ENCODE results near the gene TSPAN9.

Gene TSPAN9

DNA sequence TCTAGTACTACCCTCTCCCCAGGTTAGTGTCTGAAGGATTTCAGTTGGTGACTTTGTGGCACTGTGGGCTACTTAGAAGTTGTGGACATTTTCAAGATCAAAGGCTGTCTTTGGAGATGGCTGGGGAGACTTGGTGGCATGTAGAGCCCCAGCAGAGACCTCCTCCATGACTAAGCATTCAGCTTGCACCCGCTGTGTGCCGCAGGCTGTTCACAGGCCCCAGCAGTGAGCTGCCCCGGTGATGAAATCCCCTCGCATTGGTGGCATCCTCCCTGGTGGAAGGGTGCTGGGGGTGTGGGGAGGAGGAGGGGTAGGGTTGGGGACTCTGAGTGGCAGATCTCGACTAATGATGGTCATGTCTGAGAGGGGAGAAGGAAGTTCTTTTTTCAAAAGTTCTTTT lies 173.9 kb downstream of the TSPAN9 start:
- ATAC-seq (ENCODE audit: low read depth) (no peak), DNase-seq (ENCODE audit: low spot score) (no peak)
- H3K27me3 ChIP-seq (ENCODE audit: insufficient read depth, poor library complexity, severe bottlenecking), result no peaks in the 10 kb centered on the region
- H3K4me3 ChIP-seq (ENCODE audit: severe bottlenecking), result no peak overlapping the region
- no peaks in the 10 kb centered on the region for H3K36me3 ChIP-seq (ENCODE audit: low read depth)
- H3K4me1 ChIP-seq (ENCODE audit: insufficient read depth, poor library complexity, severe bottlenecking), result no peaks in the 10 kb centered on the region
- H3K27ac ChIP-seq (ENCODE audit: poor library complexity, severe bottlenecking), result no peak overlapping the region
- H3K9me3 ChIP-seq (ENCODE audit: severe bottlenecking), result no peaks in the 10 kb centered on the region
- TF ChIP-seq, protein P1, sequence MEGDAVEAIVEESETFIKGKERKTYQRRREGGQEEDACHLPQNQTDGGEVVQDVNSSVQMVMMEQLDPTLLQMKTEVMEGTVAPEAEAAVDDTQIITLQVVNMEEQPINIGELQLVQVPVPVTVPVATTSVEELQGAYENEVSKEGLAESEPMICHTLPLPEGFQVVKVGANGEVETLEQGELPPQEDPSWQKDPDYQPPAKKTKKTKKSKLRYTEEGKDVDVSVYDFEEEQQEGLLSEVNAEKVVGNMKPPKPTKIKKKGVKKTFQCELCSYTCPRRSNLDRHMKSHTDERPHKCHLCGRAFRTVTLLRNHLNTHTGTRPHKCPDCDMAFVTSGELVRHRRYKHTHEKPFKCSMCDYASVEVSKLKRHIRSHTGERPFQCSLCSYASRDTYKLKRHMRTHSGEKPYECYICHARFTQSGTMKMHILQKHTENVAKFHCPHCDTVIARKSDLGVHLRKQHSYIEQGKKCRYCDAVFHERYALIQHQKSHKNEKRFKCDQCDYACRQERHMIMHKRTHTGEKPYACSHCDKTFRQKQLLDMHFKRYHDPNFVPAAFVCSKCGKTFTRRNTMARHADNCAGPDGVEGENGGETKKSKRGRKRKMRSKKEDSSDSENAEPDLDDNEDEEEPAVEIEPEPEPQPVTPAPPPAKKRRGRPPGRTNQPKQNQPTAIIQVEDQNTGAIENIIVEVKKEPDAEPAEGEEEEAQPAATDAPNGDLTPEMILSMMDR (IDR thresholded peaks at IDR 0.05; ENCODE audit: poor library complexity, severe bottlenecking), result no peak

DNA sequence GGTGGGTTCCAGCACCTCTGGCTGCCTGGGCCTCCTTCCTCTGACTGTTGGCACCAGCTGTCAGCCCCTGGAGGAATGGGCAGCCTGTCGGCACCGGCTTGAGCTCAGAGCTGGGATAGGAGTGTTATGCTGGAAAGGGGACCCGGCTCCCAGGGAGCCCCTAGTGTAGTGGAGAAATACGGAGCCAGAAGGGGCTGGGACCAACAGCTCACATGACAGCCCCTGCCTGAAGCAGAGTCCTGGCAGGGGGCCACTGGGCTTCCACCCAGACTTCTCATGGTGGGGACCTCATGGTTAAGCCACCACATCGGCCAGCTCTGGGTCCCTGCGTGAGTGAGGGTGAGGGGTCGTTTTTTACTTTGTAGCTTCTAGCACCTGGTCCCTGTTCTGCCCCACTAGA lies 174.5 kb downstream of the TSPAN9 start:
- Histone ChIP-seq H3K36me3 (ENCODE audit: low read depth) (no peaks in the 10 kb centered on the region), H3K4me3 (ENCODE audit: severe bottlenecking) (no peak overlapping the region), H3K4me1 (ENCODE audit: insufficient read depth, poor library complexity, severe bottlenecking) (no peaks in the 10 kb centered on the region), H3K27ac (ENCODE audit: poor library complexity, severe bottlenecking) (no peak overlapping the region), H3K27me3 (ENCODE audit: insufficient read depth, poor library complexity, severe bottlenecking) (no peaks in the 10 kb centered on the region), H3K9me3 (ENCODE audit: severe bottlenecking) (no peaks in the 10 kb centered on the region)
- TF ChIP-seq, protein P1 (IDR thresholded peaks at IDR 0.05; ENCODE audit: poor library complexity, severe bottlenecking), result no peak
- DNase-seq (ENCODE audit: low spot score), result no peak
- no peak for ATAC-seq (ENCODE audit: low read depth)

DNA sequence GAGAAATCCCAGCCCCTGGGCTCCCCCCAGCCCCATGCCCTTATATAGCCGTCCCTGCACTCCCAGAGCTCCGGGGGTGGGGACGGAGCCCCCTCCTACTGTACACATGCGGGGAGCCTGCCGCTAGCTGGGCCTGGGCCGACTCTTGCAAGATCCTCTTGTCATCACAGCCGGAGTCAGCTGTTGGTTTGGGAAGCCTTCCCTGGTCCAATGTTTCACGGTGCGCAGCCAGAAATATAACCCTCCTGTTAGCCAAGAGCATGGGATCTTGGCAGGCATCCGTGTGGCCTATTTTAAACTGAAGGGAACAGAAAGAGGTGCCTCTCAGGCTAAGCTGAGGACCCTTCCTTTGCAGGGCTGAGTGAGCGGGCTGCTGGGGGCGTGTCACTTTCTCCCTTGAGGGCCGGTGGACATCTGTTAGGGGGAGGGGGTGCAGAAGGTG lies 175.3 kb downstream of the TSPAN9 start:
- no peak for DNase-seq (ENCODE audit: low spot score)
- Histone ChIP-seq H3K4me1 (ENCODE audit: insufficient read depth, poor library complexity, severe bottlenecking) (no peaks in the 10 kb centered on the region), H3K27me3 (ENCODE audit: insufficient read depth, poor library complexity, severe bottlenecking) (no peaks in the 10 kb centered on the region), H3K36me3 (ENCODE audit: low read depth) (no peaks in the 10 kb centered on the region), H3K9me3 (ENCODE audit: severe bottlenecking) (no peaks in the 10 kb centered on the region), H3K27ac (ENCODE audit: poor library complexity, severe bottlenecking) (no peak overlapping the region), H3K4me3 (ENCODE audit: severe bottlenecking) (no peak overlapping the region)
- no peak for ATAC-seq (ENCODE audit: low read depth)
- TF ChIP-seq, protein P1 (IDR thresholded peaks at IDR 0.05; ENCODE audit: poor library complexity, severe bottlenecking), result no peak

DNA sequence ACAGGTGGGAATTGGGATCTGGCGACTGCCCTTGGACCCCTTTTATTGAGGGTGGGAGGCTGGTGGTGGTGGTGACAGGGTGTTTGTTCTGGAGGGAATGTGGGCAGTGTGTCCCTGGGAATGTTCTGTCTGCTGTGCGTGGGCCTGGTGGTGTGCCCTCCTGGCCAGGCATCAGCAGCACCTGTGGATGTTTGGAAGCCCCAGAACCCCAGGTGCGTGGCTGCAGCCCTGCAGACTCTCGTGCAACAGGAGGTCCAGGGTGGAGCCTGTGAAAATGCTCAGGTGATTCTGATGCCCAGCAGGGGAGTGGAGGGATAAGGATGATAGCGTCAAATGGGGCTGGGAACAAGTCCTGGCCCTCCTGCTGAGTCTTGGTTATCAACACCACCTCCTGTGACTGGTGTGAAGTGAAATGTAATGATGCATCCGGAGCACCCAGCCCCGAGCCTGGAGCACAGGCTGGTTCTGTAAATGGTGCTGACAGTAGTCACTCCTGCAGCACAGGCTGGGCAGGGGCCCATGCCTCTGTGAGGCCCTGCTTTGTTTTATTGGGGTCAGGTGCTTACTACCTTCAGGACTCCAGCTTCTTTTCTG lies 176.6 kb downstream of the TSPAN9 start:
- no peak overlapping the region for H3K4me3 ChIP-seq (ENCODE audit: severe bottlenecking)
- no peaks in the 10 kb centered on the region for H3K27me3 ChIP-seq (ENCODE audit: insufficient read depth, poor library complexity, severe bottlenecking)
- no peak for ATAC-seq (ENCODE audit: low read depth)
- H3K27ac ChIP-seq (ENCODE audit: poor library complexity, severe bottlenecking), result no peak overlapping the region
- H3K36me3 ChIP-seq (ENCODE audit: low read depth), result no peaks in the 10 kb centered on the region
- no peaks in the 10 kb centered on the region for H3K4me1 ChIP-seq (ENCODE audit: insufficient read depth, poor library complexity, severe bottlenecking)
- TF ChIP-seq, protein P1 (IDR thresholded peaks at IDR 0.05; ENCODE audit: poor library complexity, severe bottlenecking), result no peak
- H3K9me3 ChIP-seq (ENCODE audit: severe bottlenecking), result no peaks in the 10 kb centered on the region
- DNase-seq (ENCODE audit: low spot score), result no peak

DNA sequence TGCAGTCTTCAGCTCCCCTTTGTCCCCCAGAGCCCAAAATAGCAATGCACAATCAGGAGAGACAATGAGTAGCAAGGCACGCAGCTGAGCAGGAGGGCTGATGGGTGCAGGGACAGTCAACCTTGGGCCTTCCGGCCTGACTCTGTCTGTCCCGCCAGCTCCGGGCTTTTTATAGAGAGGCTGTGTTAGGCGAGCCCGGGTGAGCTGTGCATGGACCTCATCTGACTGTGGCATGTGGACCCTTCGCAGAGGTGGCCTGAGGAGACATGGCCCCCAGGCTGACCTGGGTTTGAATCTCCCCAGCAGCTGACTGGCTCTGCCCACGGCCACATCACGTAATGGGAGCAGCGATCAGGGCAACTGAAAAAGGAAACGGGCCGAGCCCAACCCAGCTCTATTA lies 177.9 kb downstream of the TSPAN9 start:
- H3K4me3 ChIP-seq (ENCODE audit: severe bottlenecking), result no peak overlapping the region
- H3K9me3 ChIP-seq (ENCODE audit: severe bottlenecking), result no peaks in the 10 kb centered on the region
- no peaks in the 10 kb centered on the region for H3K36me3 ChIP-seq (ENCODE audit: low read depth)
- H3K27ac ChIP-seq (ENCODE audit: poor library complexity, severe bottlenecking), result no peak overlapping the region
- no peaks in the 10 kb centered on the region for H3K4me1 ChIP-seq (ENCODE audit: insufficient read depth, poor library complexity, severe bottlenecking)
- no peaks in the 10 kb centered on the region for H3K27me3 ChIP-seq (ENCODE audit: insufficient read depth, poor library complexity, severe bottlenecking)
- DNase-seq (ENCODE audit: low spot score), result no peak
- TF ChIP-seq, protein P1 (IDR thresholded peaks at IDR 0.05; ENCODE audit: poor library complexity, severe bottlenecking), result no peak
- no peak for ATAC-seq (ENCODE audit: low read depth)
